Brain microvascular endothelial cell (primary cell): ENCODE data around the gene THOC6.

Experiments used
- DNase-seq: peaks from one replicate; pipeline ENCODE4 v3.0.0-alpha.2; 2020
- H3K27ac ChIP-seq: fragments of 250-450 bp; sonication (Bioruptor Pico); 2 replicates; pipeline ENCODE4 v1.5.1; 2020; ENCODE audit warnings: mild to moderate bottlenecking, moderate library complexity
- H3K27me3 ChIP-seq: fragments of 250-450 bp; sonication (Bioruptor Pico); replicated peaks from 2 replicates; pipeline ENCODE4 v1.5.1; 2020; ENCODE audit warnings: mild to moderate bottlenecking
- H3K36me3 ChIP-seq: fragments of 250-450 bp; sonication (Bioruptor Pico); replicated peaks from 2 replicates; pipeline ENCODE4 v1.5.1; 2020; ENCODE audit warnings: mild to moderate bottlenecking
- H3K4me3 ChIP-seq: 2 replicates; pipeline ENCODE4 v1.5.1; 2011; ENCODE audit warnings: low read depth, mild to moderate bottlenecking, control low read depth, low read length, moderate library complexity
- CTCF ChIP-seq: IDR thresholded peaks from 2 replicates; pipeline ENCODE4 v1.5.1; 2011; ENCODE audit warnings: low read depth, mild to moderate bottlenecking, moderate library complexity, low read length, control low read depth, inconsistent platforms; ENCODE audit errors: missing control alignments
- in situ Hi-C: cut with HindIII; loops from 2 replicates; pipeline ENCODE4 v1.10.0; 2017; ENCODE audit warnings: low sequenced_read_pairs, low pct_ligation_motif_present

The THOC6 gene

GRCh38 chr16:2977440-2977839, 46.4 kb upstream of the THOC6 start:
- in situ Hi-C loops, result no loop called here
- Histone ChIP-seq H3K4me3 (no peak overlapping the region), H3K36me3 (no peaks in the 10 kb centered on the region), H3K27me3 (no peaks in the 10 kb centered on the region), H3K27ac (no peak overlapping the region)
- no peak for DNase-seq
- TF ChIP-seq CTCF, result no peak

GRCh38 chr16:2979669-2980226, 44.1 kb upstream of the THOC6 start:
- H3K27ac ChIP-seq, result no peak overlapping the region
- H3K4me3 ChIP-seq, result peak overlapping the region; percentile 74
- H3K27me3 ChIP-seq, result no peaks in the 10 kb centered on the region
- DNase-seq, result no peak
- no peaks in the 10 kb centered on the region for H3K36me3 ChIP-seq
- in situ Hi-C loops, result no loop called here
- no peak for TF ChIP-seq CTCF

GRCh38 chr16:2980227-2981176, 43.3 kb upstream of the THOC6 start, which contains the start of gene PKMYT1:
Gene PKMYT1 (minus strand): TSS chr16:2980446. CDS start chr16:2979657, 789 bp downstream.
- no peak for TF ChIP-seq CTCF
- peak within 1 kb of the TSS; percentile 74 for H3K4me3 ChIP-seq
- H3K36me3 ChIP-seq, result no peaks in the 10 kb centered on the region
- no peaks in the 10 kb centered on the region for H3K27me3 ChIP-seq
- in situ Hi-C loops, result no loop called here
- DNase-seq, result peak; percentile 72
- H3K27ac ChIP-seq, result peak within 1 kb of the TSS; percentile 62

GRCh38 chr16:2981177-2981898, 42.5 kb upstream of the THOC6 start:
- TF ChIP-seq CTCF, result no peak
- DNase-seq, result no peak
- no peaks in the 10 kb centered on the region for H3K36me3 ChIP-seq
- in situ Hi-C loops, result no loop called here
- H3K27ac ChIP-seq, result no peak overlapping the region
- no peak overlapping the region for H3K4me3 ChIP-seq
- no peaks in the 10 kb centered on the region for H3K27me3 ChIP-seq

- no peak for DNase-seq
- Histone ChIP-seq H3K27me3 (no peaks in the 10 kb centered on the region), H3K27ac (no peak overlapping the region), H3K36me3 (no peaks in the 10 kb centered on the region), H3K4me3 (no peak overlapping the region)
- in situ Hi-C loops, result no loop called here
- no peak for TF ChIP-seq CTCF
These were observed 42.0 kb upstream of the THOC6 start for GRCh38 chr16:2981899-2982250.
